WTC11 (cell line): ENCODE results near the gene TOMM6. TPM values are rescaled to one million over a fixed set of nuclear protein-coding genes. Genes with fewer than 3 reads are reported as not detected.

Source experiments
- ATAC-seq: fragments of 200-7000 bp; cut with Tn5 transposase; 2 replicates; pipeline ENCODE4 v1.10.0; 2021; ENCODE audit warnings: mild to moderate bottlenecking, moderate library complexity
- CTCF ChIA-PET: fragments of 300-600 bp; sonication (Branson Sonifier 250); formaldehyde crosslinking; loops from one replicate; lab custom pipeline; 2021; ENCODE audit warnings: antibody characterized with exemption; lab: Charles Lee
- POLR2A ChIA-PET: fragments of 350-600 bp; sonication (Branson Sonifier 250); formaldehyde crosslinking; loops from one replicate; lab custom pipeline; 2021; ENCODE audit warnings: antibody characterized with exemption; lab: Charles Lee
- DNase-seq: peaks from one replicate; pipeline ENCODE4 v3.0.0; 2021; ENCODE audit warnings: low spot score
- H3K27ac Mint-ChIP-seq: 2 replicates; pipeline ENCODE4 v1.8.0; 2021; ENCODE audit warnings: mixed read lengths
- H3K27me3 Mint-ChIP-seq: 2 replicates; pipeline ENCODE4 v1.8.0; 2021; ENCODE audit warnings: low read depth, mild to moderate bottlenecking, moderate library complexity, mixed read lengths
- H3K36me3 Mint-ChIP-seq: 2 replicates; pipeline ENCODE4 v1.8.0; 2021; ENCODE audit warnings: mixed read lengths
- H3K4me1 Mint-ChIP-seq: 2 replicates; pipeline ENCODE4 v1.8.0; 2022; ENCODE audit warnings: mixed read lengths
- H3K4me3 Mint-ChIP-seq: 2 replicates; pipeline ENCODE4 v1.8.0; 2021; ENCODE audit warnings: mild to moderate bottlenecking, moderate library complexity, mixed read lengths
- H3K9me3 Mint-ChIP-seq: 2 replicates; pipeline ENCODE4 v1.8.0; 2021; ENCODE audit warnings: mixed read lengths
- ELF4 ChIP-seq: sonication (generic); formaldehyde crosslinking; IDR thresholded peaks from 2 replicates; pipeline ENCODE4 v1.8.1; 2022; ENCODE audit warnings: low read depth, mild to moderate bottlenecking, moderate library complexity, missing genetic modification reagents
- ESRRA ChIP-seq: sonication (generic); formaldehyde crosslinking; IDR thresholded peaks from 2 replicates; pipeline ENCODE4 v1.8.1; 2022; ENCODE audit warnings: mild to moderate bottlenecking, missing genetic modification reagents, borderline replicate concordance
- FOXJ3 ChIP-seq: sonication (generic); formaldehyde crosslinking; IDR thresholded peaks from 2 replicates; pipeline ENCODE4 v1.9.0; 2021; ENCODE audit warnings: missing genetic modification reagents, mild to moderate bottlenecking, borderline replicate concordance
- GRHL2 ChIP-seq: fragments of 250-450 bp; sonication (Bioruptor Pico); IDR thresholded peaks from 2 replicates; pipeline ENCODE4 v1.8.0; 2022; ENCODE audit warnings: mild to moderate bottlenecking, moderate library complexity; ENCODE audit not compliant: insufficient replicate concordance, severe bottlenecking
- JUN ChIP-seq: sonication (generic); formaldehyde crosslinking; IDR thresholded peaks from 2 replicates; pipeline ENCODE4 v1.8.0; 2023; ENCODE audit warnings: mild to moderate bottlenecking, missing genetic modification reagents
- MXD4 ChIP-seq: fragments of 250-450 bp; sonication (Bioruptor Pico); IDR thresholded peaks from 2 replicates; pipeline ENCODE4 v1.8.0; 2021; ENCODE audit warnings: mild to moderate bottlenecking, moderate library complexity, borderline replicate concordance
- NR1H2 ChIP-seq: sonication (generic); formaldehyde crosslinking; IDR thresholded peaks from 2 replicates; pipeline ENCODE4 v1.9.0; 2021; ENCODE audit warnings: mild to moderate bottlenecking, moderate library complexity, missing genetic modification reagents
- SMAD4 ChIP-seq: sonication (generic); formaldehyde crosslinking; IDR thresholded peaks from 2 replicates; pipeline ENCODE4 v1.8.0; 2022; ENCODE audit warnings: mild to moderate bottlenecking, missing genetic modification reagents
- total RNA-seq: library from RNA; stranded (reverse); gene quantifications from 3 replicates; pipeline ENCODE4 v1.2.3, GENCODE V29; 2021
- TF ChIP-seq, protein P1 (sequence below): sonication (generic); formaldehyde crosslinking; IDR thresholded peaks from 2 replicates; pipeline ENCODE4 v1.8.0; 2022; ENCODE audit warnings: mild to moderate bottlenecking, missing genetic modification reagents
- TF ChIP-seq, protein P2 (sequence below): fragments of 200-600 bp; IDR thresholded peaks from 2 replicates; pipeline ENCODE4 v1.8.0; 2022; ENCODE audit warnings: antibody characterized with exemption
- TF ChIP-seq, protein P3 (sequence below): fragments of 250-450 bp; sonication (Bioruptor Pico); IDR thresholded peaks from 2 replicates; pipeline ENCODE4 v1.8.0; 2021; ENCODE audit warnings: mild to moderate bottlenecking
- TF ChIP-seq, protein P4 (sequence below): sonication (generic); formaldehyde crosslinking; IDR thresholded peaks from 2 replicates; pipeline ENCODE4 v1.8.1; 2022; ENCODE audit warnings: low read depth, mild to moderate bottlenecking, moderate library complexity, missing genetic modification reagents, borderline replicate concordance
- TF ChIP-seq, protein P5 (sequence below): fragments of 250-450 bp; sonication (Bioruptor Pico); conservative IDR thresholded peaks from 2 replicates; pipeline ENCODE4 v1.9.0; 2021; ENCODE audit warnings: mild to moderate bottlenecking
- TF ChIP-seq, protein P6 (sequence below): fragments of 250-450 bp; sonication (Bioruptor Pico); IDR thresholded peaks from 2 replicates; pipeline ENCODE4 v1.9.0; 2021; ENCODE audit warnings: mild to moderate bottlenecking
- TF ChIP-seq, protein P7 (sequence below): sonication (generic); formaldehyde crosslinking; IDR thresholded peaks from 2 replicates; pipeline ENCODE4 v1.8.0; 2022; ENCODE audit warnings: mild to moderate bottlenecking, missing genetic modification reagents

Gene TOMM6
- total RNA-seq, 1 experiment from 2014 or later = 233 TPM

DNA sequence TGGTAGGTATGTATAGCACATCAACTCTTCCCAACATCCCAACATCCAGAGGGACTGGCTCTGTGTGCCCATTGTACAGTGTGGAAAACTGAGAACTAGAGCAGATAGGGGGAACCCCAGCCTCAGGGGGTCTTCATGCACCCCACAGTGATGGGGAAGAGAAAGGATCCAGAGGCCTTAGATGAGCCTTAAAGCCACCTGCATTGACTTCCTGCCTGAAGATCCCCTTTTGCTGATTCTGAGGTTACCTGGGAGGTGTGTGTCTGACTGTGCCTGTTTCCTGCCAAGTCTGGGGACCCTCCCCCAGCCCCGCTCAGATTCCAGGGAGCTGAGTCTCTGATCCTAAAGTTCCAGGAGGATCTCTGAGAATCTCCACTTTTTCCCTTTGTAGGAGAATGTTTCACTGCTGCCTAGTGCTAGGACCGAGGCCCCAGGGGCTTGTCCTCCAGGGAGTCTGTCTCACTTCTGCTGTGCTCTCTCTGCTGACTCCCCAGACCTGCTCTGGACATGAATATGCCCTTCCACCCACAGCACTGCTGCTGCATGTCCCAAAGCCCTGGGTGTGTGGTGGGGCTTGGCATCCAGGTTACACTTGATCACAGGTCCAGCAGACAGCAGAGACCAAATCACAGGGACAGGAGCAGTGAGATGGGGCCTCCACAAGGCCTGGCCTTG is 27.5 kb upstream of the TOMM6 start:
- CTCF ChIA-PET = no interaction called here

DNA sequence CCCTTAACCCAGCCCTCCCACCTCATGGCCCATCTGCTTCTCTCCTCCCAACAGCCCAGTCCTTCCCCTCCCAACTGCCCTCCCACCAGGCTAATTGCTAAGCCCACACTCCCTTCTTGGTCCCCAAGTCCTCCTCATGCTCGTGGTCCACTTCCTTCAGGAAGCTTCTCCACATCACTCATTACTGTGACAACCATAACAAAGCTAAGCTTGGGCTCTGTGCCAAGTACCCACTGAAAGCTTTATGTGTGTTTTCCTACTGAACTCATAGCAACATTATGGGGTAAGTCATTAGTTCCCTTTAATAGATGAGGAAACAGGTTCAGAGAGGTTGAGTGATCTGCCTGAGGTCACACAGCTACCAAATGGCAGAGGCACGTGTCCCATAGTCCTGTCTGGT is 24.0 kb upstream of the TOMM6 start:
- ATAC-seq = no peak
- POLR2A ChIA-PET = no interaction called here
- no peak overlapping the region for H3K27ac Mint-ChIP-seq
- H3K9me3 Mint-ChIP-seq = no peaks in the 10 kb centered on the region
- no peak for DNase-seq
- CTCF ChIA-PET = interaction anchor here (0.7 to 1.1 kb wide), 3 partner anchors 21 to 341 kb away, joined by 3 read pairs; no protein-coding TSS in a partner anchor
- H3K27me3 Mint-ChIP-seq = no peaks in the 10 kb centered on the region; the same call in 1 of the 2 replicates
- peaks cover 8% of the 10 kb centered on the region for H3K4me1 Mint-ChIP-seq
- H3K4me3 Mint-ChIP-seq = no peak overlapping the region
- H3K36me3 Mint-ChIP-seq = no peaks in the 10 kb centered on the region
- TF ChIP-seq, protein P1, sequence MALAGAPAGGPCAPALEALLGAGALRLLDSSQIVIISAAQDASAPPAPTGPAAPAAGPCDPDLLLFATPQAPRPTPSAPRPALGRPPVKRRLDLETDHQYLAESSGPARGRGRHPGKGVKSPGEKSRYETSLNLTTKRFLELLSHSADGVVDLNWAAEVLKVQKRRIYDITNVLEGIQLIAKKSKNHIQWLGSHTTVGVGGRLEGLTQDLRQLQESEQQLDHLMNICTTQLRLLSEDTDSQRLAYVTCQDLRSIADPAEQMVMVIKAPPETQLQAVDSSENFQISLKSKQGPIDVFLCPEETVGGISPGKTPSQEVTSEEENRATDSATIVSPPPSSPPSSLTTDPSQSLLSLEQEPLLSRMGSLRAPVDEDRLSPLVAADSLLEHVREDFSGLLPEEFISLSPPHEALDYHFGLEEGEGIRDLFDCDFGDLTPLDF = no peak
- TF ChIP-seq, protein P2, sequence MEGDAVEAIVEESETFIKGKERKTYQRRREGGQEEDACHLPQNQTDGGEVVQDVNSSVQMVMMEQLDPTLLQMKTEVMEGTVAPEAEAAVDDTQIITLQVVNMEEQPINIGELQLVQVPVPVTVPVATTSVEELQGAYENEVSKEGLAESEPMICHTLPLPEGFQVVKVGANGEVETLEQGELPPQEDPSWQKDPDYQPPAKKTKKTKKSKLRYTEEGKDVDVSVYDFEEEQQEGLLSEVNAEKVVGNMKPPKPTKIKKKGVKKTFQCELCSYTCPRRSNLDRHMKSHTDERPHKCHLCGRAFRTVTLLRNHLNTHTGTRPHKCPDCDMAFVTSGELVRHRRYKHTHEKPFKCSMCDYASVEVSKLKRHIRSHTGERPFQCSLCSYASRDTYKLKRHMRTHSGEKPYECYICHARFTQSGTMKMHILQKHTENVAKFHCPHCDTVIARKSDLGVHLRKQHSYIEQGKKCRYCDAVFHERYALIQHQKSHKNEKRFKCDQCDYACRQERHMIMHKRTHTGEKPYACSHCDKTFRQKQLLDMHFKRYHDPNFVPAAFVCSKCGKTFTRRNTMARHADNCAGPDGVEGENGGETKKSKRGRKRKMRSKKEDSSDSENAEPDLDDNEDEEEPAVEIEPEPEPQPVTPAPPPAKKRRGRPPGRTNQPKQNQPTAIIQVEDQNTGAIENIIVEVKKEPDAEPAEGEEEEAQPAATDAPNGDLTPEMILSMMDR = no peak
- TF ChIP-seq, protein P3, sequence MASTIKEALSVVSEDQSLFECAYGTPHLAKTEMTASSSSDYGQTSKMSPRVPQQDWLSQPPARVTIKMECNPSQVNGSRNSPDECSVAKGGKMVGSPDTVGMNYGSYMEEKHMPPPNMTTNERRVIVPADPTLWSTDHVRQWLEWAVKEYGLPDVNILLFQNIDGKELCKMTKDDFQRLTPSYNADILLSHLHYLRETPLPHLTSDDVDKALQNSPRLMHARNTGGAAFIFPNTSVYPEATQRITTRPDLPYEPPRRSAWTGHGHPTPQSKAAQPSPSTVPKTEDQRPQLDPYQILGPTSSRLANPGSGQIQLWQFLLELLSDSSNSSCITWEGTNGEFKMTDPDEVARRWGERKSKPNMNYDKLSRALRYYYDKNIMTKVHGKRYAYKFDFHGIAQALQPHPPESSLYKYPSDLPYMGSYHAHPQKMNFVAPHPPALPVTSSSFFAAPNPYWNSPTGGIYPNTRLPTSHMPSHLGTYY (CRISPR knock-in tag) = no peak
- TF ChIP-seq, protein P4, sequence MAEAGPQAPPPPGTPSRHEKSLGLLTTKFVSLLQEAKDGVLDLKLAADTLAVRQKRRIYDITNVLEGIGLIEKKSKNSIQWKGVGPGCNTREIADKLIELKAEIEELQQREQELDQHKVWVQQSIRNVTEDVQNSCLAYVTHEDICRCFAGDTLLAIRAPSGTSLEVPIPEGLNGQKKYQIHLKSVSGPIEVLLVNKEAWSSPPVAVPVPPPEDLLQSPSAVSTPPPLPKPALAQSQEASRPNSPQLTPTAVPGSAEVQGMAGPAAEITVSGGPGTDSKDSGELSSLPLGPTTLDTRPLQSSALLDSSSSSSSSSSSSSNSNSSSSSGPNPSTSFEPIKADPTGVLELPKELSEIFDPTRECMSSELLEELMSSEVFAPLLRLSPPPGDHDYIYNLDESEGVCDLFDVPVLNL = no peak

More for the DNA sequence above, 27.5 kb upstream of the TOMM6 start:
- Mint-ChIP-seq H3K27ac (no peak overlapping the region), H3K27me3 (no peaks in the 10 kb centered on the region; the same call in 1 of the 2 replicates), H3K36me3 (no peaks in the 10 kb centered on the region), H3K9me3 (no peaks in the 10 kb centered on the region), H3K4me1 (peaks cover 6% of the 10 kb centered on the region), H3K4me3 (no peak overlapping the region)
- peak; percentile 36; the same call in 1 of the 2 replicates for ATAC-seq
- TF ChIP-seq NR1H2 (CRISPR knock-in tag) (no peak), GRHL2 (no peak), SMAD4 (CRISPR knock-in tag) (no peak), MXD4 (no peak), JUN (no peak), FOXJ3 (CRISPR knock-in tag) (no peak), ESRRA (CRISPR knock-in tag) (no peak), ELF4 (CRISPR knock-in tag) (no peak)
- TF ChIP-seq, protein P5, sequence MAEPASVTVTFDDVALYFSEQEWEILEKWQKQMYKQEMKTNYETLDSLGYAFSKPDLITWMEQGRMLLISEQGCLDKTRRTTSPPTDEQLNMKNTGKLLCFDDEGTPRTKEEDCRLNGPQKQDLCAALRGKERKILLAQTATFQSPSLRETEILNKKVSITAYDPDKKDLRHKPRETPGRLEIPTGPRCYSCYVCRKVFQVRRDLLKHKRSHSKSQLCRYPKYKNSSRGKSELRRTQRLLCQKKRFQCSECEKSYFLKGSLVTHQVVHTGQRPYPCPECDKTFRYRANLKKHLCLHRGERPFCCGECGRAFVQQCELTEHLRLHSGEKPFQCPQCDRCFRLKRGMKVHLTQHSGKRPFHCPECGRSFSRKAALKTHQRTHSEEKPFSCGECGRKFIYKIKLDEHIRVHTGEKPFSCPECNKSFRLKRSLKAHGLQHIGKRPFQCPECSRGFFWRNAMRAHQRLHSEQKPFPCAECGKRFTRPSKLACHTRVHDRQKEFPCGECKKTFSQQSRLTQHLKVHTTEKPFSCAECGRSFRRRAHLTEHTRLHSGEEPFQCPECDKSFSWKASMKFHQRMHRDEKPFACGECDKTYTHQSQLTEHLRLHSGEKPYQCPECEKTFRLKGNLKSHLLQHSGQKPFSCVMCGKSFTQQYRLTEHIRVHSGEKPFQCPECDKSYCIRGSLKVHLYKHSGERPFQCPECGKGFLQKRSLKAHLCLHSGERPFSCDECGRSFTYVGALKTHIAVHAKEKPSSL (CRISPR knock-in tag) = no peak
- TF ChIP-seq, protein P3 (CRISPR knock-in tag) = no peak
- TF ChIP-seq, protein P6, sequence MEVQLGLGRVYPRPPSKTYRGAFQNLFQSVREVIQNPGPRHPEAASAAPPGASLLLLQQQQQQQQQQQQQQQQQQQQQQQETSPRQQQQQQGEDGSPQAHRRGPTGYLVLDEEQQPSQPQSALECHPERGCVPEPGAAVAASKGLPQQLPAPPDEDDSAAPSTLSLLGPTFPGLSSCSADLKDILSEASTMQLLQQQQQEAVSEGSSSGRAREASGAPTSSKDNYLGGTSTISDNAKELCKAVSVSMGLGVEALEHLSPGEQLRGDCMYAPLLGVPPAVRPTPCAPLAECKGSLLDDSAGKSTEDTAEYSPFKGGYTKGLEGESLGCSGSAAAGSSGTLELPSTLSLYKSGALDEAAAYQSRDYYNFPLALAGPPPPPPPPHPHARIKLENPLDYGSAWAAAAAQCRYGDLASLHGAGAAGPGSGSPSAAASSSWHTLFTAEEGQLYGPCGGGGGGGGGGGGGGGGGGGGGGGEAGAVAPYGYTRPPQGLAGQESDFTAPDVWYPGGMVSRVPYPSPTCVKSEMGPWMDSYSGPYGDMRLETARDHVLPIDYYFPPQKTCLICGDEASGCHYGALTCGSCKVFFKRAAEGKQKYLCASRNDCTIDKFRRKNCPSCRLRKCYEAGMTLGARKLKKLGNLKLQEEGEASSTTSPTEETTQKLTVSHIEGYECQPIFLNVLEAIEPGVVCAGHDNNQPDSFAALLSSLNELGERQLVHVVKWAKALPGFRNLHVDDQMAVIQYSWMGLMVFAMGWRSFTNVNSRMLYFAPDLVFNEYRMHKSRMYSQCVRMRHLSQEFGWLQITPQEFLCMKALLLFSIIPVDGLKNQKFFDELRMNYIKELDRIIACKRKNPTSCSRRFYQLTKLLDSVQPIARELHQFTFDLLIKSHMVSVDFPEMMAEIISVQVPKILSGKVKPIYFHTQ = no peak
- TF ChIP-seq, protein P7, sequence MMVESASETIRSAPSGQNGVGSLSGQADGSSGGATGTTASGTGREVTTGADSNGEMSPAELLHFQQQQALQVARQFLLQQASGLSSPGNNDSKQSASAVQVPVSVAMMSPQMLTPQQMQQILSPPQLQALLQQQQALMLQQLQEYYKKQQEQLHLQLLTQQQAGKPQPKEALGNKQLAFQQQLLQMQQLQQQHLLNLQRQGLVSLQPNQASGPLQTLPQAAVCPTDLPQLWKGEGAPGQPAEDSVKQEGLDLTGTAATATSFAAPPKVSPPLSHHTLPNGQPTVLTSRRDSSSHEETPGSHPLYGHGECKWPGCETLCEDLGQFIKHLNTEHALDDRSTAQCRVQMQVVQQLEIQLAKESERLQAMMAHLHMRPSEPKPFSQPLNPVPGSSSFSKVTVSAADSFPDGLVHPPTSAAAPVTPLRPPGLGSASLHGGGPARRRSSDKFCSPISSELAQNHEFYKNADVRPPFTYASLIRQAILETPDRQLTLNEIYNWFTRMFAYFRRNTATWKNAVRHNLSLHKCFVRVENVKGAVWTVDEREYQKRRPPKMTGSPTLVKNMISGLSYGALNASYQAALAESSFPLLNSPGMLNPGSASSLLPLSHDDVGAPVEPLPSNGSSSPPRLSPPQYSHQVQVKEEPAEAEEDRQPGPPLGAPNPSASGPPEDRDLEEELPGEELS = no peak
- POLR2A ChIA-PET = no interaction called here
- no peak for DNase-seq
